Stimulated activated CD8-positive, alpha-beta memory T cell treated with anti-CD3 and anti-CD28 coated beads, Interleukin-12 subunit alpha, Interleukin-12 subunit beta, amount 100 ng/mL, for 24 hours (primary cell): ENCODE measurements around the gene C11orf58.

Source experiments
- DNase-seq: peaks from one replicate; pipeline ENCODE4 v3.0.0-alpha.2; 2020; ENCODE audit errors: extremely low read depth

The C11orf58 gene

DNA sequence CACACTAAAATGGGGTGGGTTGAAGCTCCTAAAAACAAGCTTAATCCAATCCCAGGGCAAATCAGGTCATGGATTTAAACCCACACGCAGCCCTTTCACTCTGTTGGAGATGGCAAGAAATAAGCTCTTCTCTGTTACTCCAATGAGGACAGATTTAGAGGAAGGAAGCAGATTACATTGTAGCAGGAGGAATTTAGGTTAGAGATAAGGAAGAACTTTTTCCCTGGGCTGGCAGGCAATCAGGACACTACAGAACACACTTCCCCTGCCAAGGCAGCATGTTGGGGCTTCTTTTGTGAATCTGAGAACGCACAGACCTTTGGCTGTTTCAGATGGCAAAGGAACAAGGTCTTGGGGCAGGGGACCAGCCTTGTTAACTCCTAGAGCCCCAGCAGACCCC is 46.2 kb downstream of the C11orf58 start:
- no peak for DNase-seq

DNA sequence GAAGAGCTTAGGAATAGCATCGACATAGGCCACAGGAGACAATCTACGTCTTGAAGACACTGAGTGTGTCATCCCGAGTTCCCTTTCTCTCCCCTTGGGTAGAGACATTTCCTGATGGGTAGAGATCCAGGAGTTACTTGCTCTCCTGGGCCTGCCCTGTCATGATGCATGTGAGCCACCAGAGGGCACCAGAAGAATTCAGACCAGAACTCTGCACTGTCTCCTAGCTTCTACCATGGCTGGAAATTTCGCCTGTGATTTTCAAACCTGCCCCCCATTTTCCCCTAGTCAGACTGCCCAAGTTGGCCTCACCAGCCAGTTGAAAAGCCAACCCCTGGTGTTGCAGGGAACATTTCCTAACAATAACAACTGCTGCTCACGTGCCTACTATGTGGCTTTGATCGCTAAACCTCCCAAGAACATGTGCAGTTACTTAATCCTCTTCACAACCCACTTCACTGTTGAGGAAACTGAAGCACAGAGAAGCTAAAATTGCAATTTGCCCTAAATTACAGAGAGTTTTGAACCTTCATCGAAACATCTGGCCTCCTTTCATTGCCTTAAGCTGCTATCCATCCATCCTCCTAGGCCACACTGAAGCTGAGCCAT is 47.2 kb downstream of the C11orf58 start:
- peak; percentile 7 for DNase-seq

DNA sequence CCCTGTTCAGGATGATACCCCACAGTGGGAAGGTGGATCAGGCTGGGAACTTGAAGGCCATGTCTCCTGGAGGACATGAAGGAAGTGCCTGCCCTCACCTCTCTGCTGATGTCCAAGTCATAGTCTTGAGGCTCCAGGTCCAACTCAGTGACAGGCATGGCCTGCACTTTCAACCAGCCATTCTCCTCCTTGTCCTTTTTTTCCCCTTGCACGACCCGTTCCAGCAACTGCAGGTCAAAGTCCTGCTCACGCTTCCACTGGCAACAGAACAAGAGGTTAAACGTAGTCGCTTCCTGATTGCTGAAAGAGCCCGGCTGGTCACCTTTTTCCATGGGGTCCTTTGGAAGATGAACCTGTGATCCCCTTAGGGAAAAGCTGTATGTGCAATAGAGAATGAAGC is 47.7 kb downstream of the C11orf58 start:
- DNase-seq: no peak

DNA sequence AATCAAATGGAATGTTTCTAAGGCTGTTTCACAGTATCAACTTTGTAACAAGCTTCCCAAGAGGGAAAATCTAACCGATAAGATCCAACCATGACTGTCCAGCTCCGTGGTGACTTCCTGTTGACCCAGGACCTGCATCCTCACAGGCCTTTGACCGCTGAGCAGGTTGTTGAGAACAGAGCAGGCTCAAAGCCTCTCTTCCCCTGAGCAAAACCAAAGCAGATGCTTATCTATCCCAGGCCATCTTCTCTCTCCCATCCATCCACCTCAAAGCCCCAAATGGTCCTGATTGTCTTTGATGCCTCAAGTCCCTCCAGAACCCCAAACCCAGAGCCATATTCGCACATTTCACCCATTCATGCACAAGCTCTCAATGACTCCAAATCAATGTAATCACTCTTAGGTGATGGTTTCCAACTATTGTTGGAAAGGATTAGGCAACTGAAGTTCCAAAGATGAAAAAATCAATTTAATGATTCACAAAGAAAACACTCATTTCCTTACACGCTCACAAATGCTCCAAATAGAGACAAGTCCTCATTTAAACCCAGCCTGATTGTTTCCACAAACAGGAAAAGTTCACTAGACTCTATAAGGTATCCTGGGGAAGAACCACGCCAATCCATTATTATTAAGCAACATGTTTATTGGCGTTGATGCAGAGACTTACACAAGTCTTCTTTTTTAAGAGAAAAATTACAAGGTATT is 48.7 kb downstream of the C11orf58 start:
- no peak for DNase-seq

DNA sequence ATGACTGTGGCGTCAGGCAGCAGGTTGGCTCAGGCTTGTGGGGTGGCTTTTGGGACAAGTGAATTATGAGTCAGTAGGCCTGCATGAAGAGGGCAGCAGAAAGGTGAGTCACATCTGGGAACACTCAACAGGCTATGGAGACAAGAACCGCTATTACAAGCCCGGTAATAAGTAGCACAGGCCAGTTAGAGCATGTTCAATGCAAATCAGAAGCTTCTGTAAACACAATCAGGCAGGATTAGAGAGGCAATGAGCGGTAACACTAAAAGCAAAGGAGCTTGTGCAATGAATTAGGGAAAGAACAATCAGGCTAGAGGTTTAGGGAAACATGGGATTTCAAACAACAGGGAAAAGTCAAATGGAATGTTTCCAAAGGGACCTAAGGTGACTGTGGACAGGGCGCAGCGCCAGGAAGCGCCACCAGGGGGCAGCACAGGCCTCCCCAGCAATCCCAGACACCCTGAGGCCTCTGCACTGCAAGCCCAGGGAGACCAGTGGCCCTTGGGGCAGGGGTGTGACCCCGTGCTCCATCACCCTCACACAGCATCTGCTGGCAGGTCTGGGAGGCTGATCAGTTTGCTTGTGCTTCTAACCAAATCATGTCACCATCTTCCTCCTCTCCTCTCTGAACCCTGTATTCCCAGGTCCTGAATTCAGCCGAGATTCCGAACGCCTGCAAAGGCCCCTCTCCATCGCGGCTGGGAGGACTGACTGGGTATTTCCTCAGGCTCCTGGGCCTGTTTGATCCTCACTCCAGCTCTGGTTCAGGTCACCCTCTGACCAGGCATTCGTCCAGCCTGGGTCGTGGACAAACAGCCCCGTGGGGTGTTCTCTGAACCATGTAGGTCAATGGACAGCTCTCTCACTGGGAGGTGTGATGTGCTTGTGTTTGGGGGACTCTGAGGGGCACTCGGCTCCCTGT is 50.0 kb downstream of the C11orf58 start:
- peak; percentile 5 for DNase-seq

DNA sequence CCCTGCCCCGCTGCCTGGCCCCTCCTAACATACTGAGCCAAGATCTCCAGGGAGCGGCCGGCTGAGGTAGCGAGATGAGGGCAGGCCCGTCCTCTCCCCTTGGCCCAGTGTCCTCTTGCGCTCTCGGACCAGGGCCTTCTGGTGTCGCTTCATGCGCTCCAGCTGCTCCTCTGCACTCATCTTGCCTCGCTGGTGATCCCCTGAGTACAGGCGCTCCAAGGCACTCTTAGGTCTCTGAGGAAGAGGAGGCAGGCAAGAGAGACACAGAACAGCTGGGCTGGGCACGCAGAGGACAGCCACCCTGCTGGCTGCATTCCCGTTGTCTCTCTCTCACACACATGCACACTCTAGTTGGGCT is 50.6 kb downstream of the C11orf58 start:
- DNase-seq: no peak

DNA sequence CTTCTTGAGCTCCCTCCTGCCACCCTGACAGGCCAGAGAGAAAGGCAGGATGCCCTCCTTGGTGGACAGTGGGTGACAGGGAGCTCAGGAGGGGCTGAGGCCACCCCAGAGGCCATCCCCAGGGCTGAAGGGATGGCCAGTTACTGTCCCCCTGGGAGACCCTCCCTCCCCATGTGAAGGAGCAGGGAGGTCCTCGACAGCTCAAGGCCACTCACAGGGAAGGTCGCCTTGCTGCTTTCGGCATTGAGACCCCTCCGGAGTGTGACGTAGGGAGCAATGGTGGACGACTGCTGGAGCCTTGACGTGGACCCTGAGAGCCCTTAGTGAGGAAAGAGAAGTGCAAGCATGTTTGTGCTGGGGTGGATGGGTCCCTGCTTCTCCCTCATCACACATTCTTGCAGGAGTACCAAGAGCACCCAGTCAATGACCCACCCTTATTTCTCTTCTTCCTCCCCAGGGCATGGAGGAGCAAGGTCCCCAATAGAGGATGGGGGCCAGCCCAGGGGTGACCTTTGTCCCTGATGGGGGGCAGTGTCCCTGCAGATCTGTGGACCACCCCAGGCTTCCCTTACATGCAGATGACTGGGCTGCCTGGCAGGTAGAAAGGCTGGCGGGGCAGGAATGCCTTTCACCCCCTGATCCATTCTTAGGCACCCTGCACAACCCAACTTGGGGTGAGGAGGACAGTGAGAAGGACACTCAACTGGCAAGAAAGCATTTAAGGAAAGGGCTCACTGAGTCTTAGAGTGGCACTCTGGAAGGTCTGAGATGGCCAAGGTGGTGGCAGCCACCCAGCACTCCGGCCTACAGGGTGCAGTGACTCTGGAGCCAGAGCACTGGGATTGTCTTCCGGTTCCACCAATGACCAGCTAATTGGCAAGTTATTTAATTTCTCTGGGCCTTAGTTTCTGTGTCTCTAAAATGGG is 51.4 kb downstream of the C11orf58 start:
- DNase-seq: no peak

DNA sequence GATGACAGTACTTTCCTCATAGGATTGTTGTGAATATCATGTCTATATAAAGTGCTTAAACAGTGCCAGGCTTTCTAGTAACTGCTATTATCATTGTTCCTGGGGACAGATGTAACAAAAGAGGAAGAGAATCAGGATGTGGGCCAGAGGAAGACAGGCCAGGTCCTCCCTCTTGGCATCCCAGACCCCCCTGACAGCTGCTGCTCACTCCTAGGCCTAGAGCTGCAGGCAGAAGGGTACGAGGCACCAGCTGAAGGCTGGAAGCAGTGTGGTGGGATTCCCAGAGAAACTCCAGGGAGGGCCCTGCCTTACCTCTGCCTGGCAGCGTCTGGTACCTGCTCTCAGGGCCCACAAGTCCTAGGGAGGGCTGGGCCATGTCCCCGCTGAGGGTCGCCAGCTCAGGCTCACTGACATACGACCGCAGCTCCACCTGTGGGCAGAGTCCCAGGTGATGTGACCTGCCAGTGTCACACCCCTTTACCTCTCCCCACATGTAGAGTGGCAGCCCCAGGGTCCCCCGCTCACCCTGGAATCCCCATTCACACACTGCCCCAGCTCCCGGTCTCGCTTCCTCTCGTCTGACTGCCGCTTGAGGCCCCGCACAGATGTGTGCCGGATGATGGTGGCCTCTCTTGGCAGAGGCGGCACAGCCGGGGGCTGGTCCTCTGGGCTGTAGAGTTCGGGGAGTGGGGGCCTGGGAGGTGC is 52.2 kb downstream of the C11orf58 start:
- no peak for DNase-seq

DNA sequence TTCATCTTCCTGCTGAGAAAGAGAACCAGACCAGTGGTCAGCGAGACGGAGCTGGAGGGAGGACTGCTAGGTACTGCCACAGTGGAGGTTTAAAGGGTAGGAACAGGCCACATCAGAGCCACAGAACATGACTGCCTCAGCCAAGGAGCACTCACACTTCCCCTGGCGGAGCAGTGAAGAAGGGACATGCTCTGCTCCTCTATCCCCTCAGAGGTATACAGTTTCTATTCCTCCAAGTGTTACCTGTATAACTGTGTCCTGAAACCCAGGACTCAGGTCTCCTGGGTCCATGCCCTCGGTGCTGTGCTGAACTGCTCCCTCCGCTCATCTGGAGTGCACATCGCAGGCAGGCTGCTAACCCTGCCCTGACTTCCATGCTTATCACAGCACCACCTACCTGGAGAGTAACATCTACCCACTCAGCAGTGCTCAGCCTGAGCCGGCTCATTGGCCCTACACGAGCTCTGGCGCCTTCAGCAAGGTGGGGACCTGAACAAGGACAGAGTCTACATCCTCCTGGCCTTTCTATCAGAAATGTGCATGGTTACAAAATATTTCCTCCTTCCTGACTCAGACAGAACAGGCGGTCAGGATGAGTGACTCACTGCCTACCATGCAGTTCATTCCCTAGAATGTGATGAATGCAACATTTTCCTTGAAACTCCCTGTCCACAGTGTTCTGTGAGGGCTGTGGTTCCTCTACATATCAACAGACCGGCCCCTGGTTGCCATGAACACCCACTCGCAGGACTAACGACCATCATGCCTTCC is 52.9 kb downstream of the C11orf58 start:
- no peak for DNase-seq

DNA sequence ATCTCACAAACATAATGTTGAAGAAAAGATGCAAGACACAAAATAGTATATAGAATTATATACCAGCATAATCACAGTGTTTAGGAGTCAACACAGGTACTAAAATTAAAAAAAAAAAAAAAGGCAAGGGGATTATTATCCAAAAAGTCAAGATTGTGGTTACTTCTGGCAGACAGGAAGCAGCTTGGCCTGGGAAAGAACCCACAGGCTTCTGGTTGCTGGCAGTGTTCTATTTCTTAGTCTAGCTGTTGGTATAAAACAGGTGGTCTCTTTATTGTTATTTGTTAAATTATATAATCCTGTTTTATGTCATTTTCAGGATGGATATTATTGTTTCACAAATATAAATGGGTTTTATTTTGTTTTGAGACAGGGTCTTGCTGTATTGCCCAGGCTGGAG is 54.0 kb downstream of the C11orf58 start:
- DNase-seq: no peak

DNA sequence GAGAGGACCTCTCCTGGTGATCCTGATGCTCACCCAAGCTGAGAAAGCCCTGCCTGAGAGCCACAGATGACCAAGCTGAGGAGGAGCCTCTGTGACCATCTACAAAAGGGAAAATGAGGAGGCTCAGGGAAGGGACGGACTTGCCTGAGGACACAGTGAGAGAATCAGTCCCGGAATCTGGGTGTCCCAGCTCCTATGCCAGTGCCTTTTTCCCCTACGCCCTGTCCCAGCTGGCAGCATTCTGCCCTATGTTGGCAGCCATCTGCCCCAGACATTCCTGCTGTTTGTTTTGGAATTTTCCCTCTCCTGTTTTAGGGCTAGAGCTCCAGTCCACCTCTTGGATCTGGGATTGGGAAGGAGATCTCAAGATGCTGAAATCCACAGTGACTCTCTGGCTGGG is 54.6 kb downstream of the C11orf58 start:
- no peak for DNase-seq

DNA sequence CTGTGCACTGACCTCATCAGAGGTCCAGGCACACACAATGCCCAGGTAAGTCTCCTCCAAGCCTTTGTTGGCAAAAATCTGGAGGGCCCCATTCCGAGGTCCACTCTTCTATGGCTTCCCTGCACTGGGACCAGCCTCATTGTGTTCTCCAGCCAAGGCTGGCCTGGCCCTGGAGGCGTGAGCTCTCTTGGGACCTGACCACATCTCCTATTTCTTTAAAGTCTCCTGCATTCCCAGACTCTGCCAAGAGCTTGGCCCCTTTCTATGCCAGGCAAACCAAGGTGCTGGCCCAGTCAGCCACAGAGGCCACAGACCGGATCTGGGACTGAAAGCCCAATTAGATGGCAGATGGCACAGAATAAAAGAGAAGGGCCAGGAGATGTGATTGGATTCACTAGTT is 55.1 kb downstream of the C11orf58 start:
- DNase-seq: no peak

DNA sequence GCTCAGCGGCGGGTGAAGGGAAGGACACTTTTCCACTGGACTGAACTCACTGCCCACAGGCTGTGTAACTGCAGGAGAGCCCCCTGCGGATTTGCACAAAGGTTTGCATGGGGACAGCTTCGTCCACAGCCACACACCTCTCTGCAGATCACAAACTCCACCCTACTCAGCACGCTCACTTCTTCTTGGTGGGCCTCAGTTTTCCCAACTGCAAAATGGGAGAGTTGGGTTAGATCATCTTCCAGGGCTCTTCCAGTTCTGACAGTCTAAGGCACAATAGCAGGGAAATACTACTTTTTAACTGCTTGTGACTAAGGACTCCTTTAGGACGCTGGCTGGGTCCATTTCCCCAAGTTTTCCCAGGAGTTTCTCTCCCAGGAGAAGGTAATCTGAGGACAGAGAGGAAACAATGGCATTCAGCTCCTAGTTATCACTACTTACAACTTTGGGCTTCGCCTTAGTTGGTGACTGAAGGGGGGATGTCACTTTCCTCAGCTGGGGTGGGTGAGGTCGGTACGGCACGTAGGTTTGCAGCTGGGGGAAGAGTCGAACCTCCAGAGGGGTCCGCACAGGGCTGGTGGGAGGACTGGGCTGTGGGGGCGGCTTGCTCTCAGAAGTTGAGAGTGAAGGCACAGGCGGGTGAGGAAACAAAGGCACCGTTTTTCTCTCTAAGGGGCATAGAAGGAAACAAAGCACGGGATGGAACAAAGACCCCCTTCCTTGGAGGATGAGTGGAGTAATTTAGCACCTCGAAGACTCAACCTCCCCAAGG is 55.8 kb downstream of the C11orf58 start:
- DNase-seq: no peak

DNA sequence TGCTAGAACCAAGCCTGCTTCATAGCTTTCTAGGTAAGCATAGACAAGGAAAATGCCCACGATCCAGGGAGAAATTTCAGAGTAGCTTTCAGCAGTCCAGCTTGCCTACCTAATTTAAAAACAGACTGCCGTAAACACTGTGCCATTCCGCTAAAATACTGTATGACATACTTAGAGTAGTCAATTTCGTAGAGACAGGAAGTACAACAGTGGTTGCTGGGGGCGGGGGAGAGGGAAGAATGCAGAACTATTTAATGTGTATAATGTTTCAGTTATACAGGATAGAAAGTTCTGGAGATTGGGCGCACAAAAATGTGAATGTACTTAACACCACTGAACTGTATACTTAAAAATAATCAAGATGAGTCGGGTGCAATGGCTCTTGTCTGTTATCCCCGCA is 56.7 kb downstream of the C11orf58 start:
- DNase-seq: no peak

DNA sequence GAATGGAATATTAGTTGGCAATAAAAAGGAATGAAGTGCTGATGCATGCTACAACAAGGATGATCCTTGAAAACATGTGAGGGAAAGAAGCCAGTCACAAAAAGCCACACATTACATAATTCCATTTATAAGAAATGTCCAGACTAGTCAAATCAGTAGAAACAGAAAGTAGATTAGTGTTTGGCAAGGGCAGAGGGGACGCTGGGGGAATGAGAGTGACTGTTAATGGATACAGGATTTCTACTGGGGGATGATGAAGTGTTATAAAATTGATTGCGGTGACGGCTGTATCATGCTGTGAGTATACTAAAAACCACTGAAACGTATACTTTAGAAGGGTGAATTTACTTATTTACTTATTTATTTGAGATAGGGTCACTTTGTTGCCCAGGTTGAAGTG is 57.9 kb downstream of the C11orf58 start:
- DNase-seq: no peak

DNA sequence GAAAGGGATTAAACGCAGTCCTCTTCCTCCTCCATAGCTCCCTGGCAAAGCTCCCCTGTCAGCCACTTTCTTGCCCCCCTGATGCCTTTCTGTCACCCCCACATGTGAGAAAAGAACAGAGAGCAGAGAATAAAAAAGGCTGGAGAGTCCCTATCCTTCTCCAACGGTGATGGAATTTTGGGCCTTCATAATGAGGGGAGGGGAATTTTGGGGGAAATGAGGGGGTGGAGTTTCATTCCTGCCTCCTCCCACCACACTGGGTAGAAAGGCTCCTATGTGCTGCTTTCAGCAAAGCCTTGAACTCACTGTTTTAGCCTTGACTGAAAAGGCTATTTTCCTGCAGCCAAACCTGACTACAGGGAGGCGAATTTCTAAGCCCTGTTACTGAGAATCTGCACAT is 59.3 kb downstream of the C11orf58 start:
- no peak for DNase-seq

DNA sequence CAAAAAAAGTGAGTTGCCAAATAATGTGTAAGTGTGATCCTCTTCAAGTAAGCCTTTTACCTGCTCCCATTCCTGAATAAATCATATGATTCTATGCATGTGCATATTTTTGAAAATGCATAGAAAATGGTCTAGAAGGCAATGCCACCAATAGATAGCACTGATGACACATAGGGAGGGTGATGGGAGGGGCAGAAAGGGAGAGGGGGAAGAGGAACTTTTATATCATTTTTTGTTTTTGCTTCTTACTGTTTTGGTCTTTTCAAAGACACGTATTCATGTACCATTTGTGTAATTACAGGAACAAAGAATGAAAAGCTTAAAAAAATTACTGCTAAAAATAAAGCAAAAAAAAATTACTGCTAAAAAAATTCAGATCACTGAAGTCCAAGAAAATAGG is 60.8 kb downstream of the C11orf58 start:
- no peak for DNase-seq

DNA sequence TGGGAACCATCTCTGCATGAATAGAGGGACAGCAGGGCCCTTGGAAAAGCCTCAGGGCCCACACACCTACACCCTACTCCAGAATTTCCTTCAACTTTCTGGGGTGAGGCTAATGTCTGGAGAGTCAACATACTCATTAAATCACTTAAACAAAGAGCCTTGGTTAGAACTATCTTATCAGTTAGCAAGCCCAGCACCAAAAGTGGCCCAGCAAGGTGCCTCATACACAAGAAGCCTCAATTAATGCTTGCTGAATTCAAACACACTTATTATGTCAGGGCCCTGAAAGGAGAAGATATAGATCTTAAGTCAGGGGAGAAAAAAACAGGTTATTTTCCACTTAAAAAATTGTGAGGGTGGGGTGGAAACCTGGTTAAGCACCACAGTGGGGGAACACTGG is 61.4 kb downstream of the C11orf58 start:
- DNase-seq: no peak

DNA sequence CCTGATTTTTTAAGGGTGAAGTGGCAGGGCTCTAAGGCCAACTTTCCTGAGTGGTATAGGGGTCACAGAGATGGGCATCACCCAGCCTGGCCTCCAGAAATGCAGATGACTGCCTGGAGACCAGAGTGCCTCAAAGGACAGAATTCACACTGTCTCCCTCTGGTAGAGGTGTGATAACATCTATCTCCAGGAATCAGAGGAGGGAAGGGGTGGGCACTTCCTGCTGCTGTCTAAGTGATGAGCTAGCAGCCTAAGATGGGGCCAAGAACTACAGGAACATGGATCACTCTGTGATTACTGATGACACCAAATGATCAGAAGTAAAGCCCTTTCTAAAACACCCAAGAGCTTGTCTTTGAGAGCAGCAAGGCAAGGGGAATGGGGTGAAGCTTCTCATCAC is 61.9 kb downstream of the C11orf58 start:
- no peak for DNase-seq
